ENCODE results near the gene SPSB2.
"Not testable (repeated sequence)": the region's sequence is repeated elsewhere in the genome, so short reads cannot be mapped to it uniquely, and the experiment has no call there.

The SPSB2 gene, protein sequence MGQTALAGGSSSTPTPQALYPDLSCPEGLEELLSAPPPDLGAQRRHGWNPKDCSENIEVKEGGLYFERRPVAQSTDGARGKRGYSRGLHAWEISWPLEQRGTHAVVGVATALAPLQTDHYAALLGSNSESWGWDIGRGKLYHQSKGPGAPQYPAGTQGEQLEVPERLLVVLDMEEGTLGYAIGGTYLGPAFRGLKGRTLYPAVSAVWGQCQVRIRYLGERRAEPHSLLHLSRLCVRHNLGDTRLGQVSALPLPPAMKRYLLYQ

DNA sequence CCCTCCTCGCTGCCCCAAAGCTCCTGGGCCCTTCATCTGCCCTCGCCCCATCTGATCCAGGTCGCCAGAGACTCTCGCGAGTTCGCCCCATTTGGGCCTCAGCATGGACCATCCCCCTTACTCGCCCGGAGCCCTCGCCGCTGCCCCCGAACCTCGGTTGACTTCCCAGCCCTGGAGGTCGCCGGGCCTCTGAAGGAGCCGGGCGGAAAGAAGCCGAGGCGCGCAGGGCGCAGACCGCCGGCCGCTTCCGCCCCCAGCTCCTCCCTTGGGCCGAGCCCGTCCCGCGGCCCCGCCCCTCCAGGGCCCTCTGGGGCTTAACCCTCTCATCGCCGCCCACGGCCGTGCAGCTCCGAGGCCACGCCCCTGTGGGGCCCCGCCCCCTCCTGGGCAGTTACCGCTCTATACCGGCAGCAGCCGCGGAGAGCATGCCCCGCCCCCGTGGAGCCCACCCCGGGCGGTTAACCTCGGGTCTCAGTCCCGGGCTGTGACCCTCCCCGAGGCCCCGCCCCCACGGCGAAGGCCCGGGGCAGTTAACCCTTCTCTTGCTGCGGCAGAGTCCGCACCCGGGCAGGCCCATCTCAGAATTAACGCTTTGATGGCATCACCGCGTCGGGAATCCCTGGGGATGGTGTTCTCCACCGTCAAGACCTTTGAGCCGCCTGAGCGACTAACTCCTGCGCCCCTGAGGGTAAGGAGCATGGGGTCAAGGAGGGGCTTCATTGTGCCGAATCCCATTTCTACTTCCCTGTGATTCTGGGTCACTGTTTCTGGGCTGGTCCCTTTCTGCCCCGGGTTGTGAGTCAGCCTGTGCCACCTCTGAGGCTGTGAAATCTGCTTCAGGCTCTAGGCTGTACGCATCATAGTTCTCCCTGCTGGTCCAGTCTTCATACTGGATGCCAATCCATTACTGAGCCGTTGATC is at the start of gene SPSB2:
SPSB2 (minus strand) TSS at position 210 of the 921 bp plus-strand sequence. CDS start 402 bp downstream, outside the sequence.
- peak; percentile 100 for DNase-seq (ENCODE audit: low read depth)

- DNase-seq (ENCODE audit: low read depth) = no peak
Observed at GRCh38 chr12:6921996-6922946, 49.2 kb upstream of the SPSB2 start.

- no peak for DNase-seq (ENCODE audit: low read depth)
Observed at GRCh38 chr12:6921539-6921938, 48.4 kb upstream of the SPSB2 start.

- DNase-seq (ENCODE audit: low read depth) = no peak
Observed at GRCh38 chr12:6919588-6919987, 46.5 kb upstream of the SPSB2 start.

GRCh38 chr12:6917491-6918231 is 44.6 kb upstream of the SPSB2 start:
- no peak for DNase-seq (ENCODE audit: low read depth)

DNA sequence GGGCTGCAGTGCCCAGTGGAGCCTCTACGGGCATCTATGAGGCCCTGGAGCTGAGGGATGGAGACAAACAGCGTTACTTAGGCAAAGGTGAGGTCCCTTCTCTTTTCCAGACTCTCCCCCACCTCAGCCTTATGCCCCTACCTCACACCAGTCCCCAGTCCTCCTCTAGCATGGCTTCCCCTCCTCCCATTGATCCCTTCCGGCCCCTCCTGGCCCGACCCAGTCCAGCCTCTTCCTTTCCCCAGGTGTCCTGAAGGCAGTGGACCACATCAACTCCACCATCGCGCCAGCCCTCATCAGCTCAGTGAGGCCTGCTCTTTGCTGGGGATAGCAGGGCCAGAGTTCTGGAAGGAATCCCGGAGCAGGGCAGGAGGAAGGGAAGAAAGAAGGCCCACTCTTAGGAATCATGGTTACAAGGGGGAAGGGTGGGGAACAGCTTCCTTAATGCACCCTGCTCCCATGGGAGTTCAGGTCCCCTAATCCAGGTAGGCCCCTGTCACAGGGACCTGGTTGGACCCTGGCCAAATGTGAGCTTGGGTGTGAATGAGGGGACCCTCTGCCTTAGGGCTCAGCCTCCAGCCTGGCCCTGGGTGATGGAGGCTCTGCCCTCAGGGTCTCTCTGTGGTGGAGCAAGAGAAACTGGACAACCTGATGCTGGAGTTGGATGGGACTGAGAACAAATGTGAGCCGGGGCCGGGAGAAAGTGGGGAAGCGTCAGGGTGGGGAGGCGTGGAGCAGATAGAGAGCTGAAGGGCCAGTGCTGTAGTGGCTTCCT is 43.5 kb upstream of the SPSB2 start:
- DNase-seq (ENCODE audit: low read depth) = no peak

DNA sequence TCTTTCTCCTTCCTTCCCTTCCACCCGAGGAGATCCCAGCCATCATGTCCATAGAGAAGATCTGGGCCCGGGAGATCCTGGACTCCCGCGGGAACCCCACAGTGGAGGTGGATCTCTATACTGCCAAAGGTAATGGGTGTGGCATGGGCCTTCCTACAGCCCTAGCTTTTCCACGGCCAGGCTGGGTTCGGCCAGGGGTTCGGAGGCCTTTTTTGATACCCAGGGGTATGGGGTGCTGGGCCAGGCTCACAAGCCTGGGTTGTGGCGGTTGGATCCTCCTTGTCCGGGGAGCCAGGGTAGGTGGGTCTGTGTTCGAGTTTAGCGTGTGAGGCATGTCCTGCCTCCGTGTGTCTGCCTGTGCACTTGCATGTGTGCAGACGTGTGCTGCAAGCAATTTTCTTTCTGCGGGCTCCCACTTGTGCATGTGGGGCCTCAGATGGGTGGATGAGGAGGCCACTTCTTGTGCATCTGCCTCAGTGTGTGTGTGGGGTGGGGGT is 42.7 kb upstream of the SPSB2 start:
- DNase-seq (ENCODE audit: low read depth) = no peak

DNA sequence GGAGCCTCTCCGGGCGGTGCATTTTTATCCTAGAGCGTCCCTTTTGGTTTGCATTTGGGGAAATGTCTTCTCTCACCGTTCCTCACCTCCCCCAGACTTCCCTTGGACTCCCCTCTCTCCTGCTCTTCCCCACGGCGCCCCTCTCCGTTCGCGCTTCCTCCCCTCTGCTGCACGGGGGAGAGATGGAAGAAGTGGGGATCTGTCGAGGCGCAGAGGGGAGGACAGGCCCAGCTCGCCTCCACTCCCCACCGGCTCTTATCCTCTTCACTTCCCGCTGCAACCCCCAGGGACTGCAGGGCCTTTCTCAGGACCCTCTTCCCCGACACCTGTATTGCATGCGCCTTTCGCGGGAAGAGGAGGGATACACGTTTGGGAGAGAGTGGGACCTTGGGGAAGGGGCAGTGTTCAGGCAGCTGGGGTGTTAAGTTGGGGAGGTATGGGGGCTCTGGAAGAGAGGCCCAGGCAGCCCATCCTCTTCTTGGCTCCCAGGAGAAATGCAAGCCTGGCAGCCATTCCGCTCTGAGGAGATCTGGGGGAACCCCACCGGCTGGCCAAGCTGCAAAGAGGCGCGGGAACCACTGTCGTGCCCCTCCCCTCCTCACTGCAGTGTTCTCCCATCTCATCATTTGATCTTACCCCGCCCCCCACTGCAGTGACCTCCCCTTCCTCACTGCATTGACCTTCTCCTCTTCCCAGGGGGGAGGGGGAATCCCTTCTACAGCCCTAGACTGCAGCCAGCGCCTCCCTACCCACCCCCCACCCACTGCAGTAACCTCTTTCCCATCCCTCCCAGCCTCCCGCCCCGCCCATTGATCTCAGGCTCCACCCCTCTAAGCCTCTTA is 42.1 kb upstream of the SPSB2 start:
- DNase-seq (ENCODE audit: low read depth) = no peak

- peak; percentile 71 for DNase-seq (ENCODE audit: low read depth)
Observed at GRCh38 chr12:6914246-6914946, 41.3 kb upstream of the SPSB2 start, which contains the start of gene ENO2. Gene ENO2 (plus strand): TSS chr12:6914580. CDS start chr12:6915833, 1,253 bp downstream.

DNA sequence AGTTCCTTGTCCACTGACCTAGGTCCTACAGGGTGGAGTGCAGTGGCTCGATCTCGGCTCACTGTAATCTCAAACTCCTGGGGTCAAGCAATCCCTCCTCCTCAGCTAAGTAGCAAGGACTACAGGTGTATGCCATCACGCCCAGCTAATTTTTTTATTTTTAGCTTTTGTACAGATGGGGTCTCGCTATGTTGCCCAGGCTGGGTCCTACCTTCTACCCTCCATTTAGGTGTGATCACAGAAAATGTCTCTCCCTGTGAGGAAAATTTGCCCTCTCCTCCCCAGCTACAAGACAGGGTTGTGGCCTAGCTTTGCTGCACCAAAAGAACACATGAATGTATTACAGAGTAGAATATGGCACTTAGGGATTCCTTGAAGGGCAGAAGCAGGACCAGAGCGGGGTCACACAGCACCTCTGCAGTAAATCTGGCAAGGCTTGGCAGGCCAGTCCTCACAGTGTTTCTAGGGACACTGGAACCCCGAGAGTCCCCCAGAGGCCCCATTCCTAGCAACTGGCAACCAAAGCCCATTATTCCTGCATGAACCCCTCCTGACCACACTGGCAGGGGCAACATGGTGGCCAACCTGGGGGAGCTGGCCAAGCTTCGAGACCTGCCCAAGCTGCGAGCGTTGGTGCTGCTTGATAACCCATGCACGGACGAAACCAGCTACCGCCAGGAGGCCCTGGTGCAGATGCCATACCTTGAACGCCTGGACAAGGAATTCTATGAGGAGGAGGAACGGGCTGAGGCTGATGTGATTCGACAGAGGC is 39.2 kb upstream of the SPSB2 start:
- DNase-seq (ENCODE audit: low read depth) = no peak

DNA sequence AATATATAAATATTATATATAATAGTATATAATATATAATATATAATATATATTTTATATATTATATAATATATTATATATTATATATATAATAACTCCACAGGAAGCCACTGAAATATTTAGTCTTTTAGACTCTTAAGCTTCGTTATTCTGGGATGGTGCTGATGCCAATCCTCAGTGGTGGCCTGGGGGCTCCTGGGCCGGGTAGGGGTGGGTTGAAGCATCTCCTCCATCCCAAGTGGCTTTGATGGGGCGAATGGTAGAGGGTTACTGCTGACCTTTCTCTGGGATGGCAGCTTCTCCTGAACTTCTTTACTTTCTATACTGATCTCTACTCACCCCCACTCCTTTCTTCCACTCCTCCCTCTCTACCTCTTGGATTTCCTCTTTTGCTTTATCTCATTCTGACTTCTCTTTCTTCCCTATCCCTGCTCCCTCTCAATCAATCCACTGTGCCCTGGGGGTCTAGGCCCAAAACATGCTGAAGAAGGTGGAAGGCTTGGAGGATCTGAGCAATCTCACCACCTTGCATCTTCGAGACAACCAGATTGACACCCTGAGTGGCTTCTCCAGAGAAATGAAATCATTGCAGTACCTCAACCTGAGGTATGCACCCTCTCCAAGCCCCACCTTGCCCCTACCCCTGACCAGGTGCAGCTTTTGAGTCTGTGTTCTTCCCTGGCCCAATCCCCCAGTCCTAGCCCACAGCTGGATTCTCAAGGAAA is 36.5 kb upstream of the SPSB2 start:
- DNase-seq (ENCODE audit: low read depth) = no peak

DNA sequence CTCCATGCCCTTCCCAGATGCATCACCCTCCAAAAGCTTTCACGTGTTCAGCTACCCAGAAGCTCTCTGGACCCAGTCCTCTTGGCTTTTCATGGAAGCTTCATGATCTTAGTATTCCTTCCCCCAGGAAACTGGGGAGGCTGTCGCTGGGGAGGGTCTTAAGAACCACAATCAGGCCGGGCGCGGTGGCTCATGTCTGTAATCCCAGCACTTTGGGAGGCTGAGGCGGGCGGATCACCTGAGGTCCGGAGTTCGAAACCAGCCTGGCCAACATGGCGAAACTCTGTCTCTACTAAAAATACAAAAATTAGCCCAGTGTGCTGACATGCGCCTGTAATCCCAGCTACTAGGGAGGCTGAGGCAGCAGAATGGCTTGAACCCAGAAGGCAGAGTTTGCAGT is 35.0 kb upstream of the SPSB2 start:
- not testable (repeated sequence) for DNase-seq (ENCODE audit: low read depth)

DNA sequence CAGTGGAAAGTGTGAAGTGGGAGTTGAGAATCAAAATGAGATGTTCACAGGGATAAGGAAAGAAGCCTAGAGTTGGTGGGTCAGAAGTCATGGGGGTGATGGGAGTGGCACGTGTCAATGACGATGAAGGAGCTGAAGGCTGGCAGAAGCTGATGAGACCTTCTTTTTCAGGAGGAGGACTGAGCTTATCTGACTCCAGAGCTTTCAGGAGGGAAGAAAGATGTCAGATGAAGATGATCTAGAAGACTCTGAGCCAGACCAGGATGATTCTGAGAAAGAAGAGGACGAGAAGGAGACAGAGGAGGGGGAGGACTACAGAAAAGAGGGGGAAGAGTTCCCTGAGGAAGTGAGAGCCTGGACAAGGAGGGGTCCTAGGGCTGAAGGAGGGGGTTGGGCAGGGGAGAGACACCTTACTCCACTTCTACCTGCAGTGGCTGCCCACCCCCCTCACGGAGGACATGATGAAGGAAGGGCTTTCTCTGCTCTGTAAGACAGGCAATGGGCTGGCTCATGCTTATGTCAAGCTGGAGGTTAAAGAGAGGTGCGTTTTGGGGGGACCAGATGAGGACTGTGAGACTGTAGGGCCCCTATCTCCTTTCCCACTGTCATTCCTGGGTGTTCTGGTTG is 32.4 kb upstream of the SPSB2 start:
- DNase-seq (ENCODE audit: low read depth) = no peak

GRCh38 chr12:6904280-6905276 is 31.5 kb upstream of the SPSB2 start, which contains the start of gene LRRC23:
Gene LRRC23 (plus strand): TSS chr12:6904822. CDS start chr12:6905634, 812 bp downstream.
- peak; percentile 94 for DNase-seq (ENCODE audit: low read depth)

GRCh38 chr12:6903722-6904121 is 30.6 kb upstream of the SPSB2 start:
- DNase-seq (ENCODE audit: low read depth) = no peak
